Activated CD4-positive, alpha-beta T cell treated with anti-CD3 and anti-CD28 coated beads for 36 hours (primary cell): Measurements from ENCODE around the gene ALK. TPM values are rescaled to one million over a fixed set of nuclear protein-coding genes. Genes with fewer than 3 reads are reported as not detected.

ENCODE experiments used
- ATAC-seq: fragments of 200-7000 bp; cut with Tn5 transposase; one replicate; pipeline ENCODE4 v1.10.0; 2021; ENCODE audit warnings: mild to moderate bottlenecking, moderate library complexity
- CTCF ChIA-PET: fragments of 350-600 bp; sonication (Branson Sonifier 250); formaldehyde crosslinking; loops from one replicate; lab custom pipeline; 2021; ENCODE audit warnings: antibody characterized with exemption; lab: Charles Lee
- POLR2A ChIA-PET: fragments of 350-600 bp; sonication (Branson Sonifier 250); formaldehyde crosslinking; loops from one replicate; lab custom pipeline; 2021; ENCODE audit warnings: antibody characterized with exemption, inconsistent platforms; lab: Charles Lee
- DNase-seq: peaks from one replicate; pipeline ENCODE4 v3.0.0-alpha.2; 2020
- H3K27ac Mint-ChIP-seq: one replicate; pipeline ENCODE4 v1.8.0; 2021; ENCODE audit warnings: mixed read lengths
- H3K27me3 Mint-ChIP-seq: one replicate; pipeline ENCODE4 v1.8.0; 2021; ENCODE audit warnings: mixed read lengths
- H3K36me3 Mint-ChIP-seq: one replicate; pipeline ENCODE4 v1.8.0; 2021; ENCODE audit warnings: low read depth, mixed read lengths
- H3K4me1 Mint-ChIP-seq: one replicate; pipeline ENCODE4 v1.8.0; 2021; ENCODE audit warnings: mixed read lengths
- H3K4me3 Mint-ChIP-seq: one replicate; pipeline ENCODE4 v1.8.0; 2021; ENCODE audit warnings: mild to moderate bottlenecking, moderate library complexity, mixed read lengths
- H3K9me3 Mint-ChIP-seq: one replicate; pipeline ENCODE4 v1.8.0; 2021; ENCODE audit warnings: low read depth, mixed read lengths
- intact Hi-C, 2 experiments: fragments of 100-400 bp; cut with DNase I in 1 of 2; cut with micrococcal nuclease in 1 of 2; formaldehyde crosslinking; loops; one replicate each; pipeline versions ENCODE4 v1.14.2 to v1.15.1; 2022 to 2024; cut with DNase I, micrococcal nuclease
- total RNA-seq, 2 experiments: library from RNA; stranded (reverse); gene quantifications; one replicate each; pipeline ENCODE4 v1.2.3, GENCODE V29; 2021

The ALK gene
- total RNA-seq, 2 experiments from 2014 or later = not detected

- DNase-seq (no peak), ATAC-seq (no peak)
- ChIA-PET POLR2A (no interaction called here), CTCF (interaction anchor here (0.5 to 2.0 kb wide), 4 partner anchors 9 to 128 kb away, joined by 3 to 5 read pairs (median 3); no protein-coding TSS in a partner anchor)
- intact Hi-C loops = no loop called here
- Mint-ChIP-seq H3K4me3 (no peak overlapping the region), H3K4me1 (no peaks in the 10 kb centered on the region), H3K27ac (no peak overlapping the region), H3K36me3 (no peaks in the 10 kb centered on the region), H3K27me3 (peaks cover 23% of the 10 kb centered on the region), H3K9me3 (no peaks in the 10 kb centered on the region)
Observed at GRCh38 chr2:29370581-29371125, 550.7 kb downstream of the ALK start.

GRCh38 chr2:29370173-29370572 is 551.2 kb downstream of the ALK start:
- Mint-ChIP-seq H3K9me3 (no peaks in the 10 kb centered on the region), H3K36me3 (no peaks in the 10 kb centered on the region), H3K4me3 (no peak overlapping the region), H3K4me1 (no peaks in the 10 kb centered on the region), H3K27me3 (peaks cover 23% of the 10 kb centered on the region), H3K27ac (no peak overlapping the region)
- intact Hi-C loops = no loop called here
- ATAC-seq (no peak), DNase-seq (no peak)
- ChIA-PET CTCF (interaction anchor here (0.5 to 2.0 kb wide), 4 partner anchors 9 to 128 kb away, joined by 3 to 5 read pairs (median 3); no protein-coding TSS in a partner anchor), POLR2A (no interaction called here)

GRCh38 chr2:29368659-29369040 is 552.7 kb downstream of the ALK start:
- H3K27me3 Mint-ChIP-seq = peaks cover 26% of the 10 kb centered on the region
- no peaks in the 10 kb centered on the region for H3K4me1 Mint-ChIP-seq
- no peaks in the 10 kb centered on the region for H3K36me3 Mint-ChIP-seq
- H3K27ac Mint-ChIP-seq = no peak overlapping the region
- H3K4me3 Mint-ChIP-seq = no peak overlapping the region
- DNase-seq (no peak), ATAC-seq (no peak)
- no peaks in the 10 kb centered on the region for H3K9me3 Mint-ChIP-seq
- ChIA-PET CTCF (no interaction called here), POLR2A (no interaction called here)
- intact Hi-C loops = no loop called here

DNA sequence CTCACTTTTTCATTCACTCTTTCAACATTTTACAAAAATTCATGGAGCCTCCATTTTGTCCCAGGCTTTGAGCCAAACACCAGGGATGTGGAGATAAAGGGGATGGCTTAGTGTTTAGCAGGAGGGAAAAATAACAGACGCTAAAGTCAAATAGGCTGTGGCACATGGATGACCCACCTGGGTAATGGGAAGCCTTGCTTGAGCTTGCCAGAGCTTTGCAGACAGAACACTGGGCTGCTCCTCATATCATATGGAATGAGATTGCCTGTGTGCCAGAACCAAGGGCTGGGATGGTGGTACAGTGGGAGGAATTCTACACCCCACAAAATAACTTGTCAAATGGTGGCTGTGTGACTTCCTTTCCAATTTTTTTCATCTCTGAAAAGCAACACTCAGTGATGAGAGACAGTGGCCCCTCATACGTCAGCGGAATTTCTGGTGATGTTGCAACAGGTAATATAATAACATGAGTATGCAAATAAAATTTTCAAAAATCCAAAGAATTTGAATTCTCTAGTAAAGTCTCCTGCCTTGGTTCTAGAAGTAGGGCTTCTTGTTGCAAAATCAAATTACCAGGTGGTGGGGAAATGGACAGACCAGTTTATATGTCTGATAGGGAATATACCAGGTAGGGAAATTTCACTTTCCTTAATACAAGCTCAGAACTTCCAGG is 553.3 kb downstream of the ALK start:
- POLR2A ChIA-PET = no interaction called here
- peaks cover 29% of the 10 kb centered on the region for H3K27me3 Mint-ChIP-seq
- ATAC-seq = no peak

DNA sequence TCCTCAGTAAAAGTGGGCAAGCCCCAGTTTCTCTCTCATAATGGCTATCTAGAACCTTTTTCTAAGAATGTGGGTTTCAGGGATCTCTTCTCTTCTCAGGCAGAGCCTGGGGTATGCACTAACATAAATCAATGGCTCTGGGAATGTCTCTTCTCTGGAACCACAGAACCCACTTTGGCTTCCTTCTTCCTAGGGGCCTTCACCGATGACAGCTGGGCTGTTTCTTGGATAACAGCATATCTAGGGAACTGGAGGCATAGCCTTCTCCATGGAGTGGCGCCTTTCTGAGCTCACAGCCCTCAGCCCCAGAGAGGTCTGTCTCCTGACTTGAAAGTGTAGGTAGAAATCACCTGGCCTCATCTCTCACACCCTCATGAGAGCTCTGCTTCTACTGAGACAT is 558.3 kb downstream of the ALK start:
- POLR2A ChIA-PET = no interaction called here
- Mint-ChIP-seq H3K4me3 (no peak overlapping the region), H3K9me3 (no peaks in the 10 kb centered on the region), H3K36me3 (no peaks in the 10 kb centered on the region), H3K4me1 (no peaks in the 10 kb centered on the region), H3K27ac (no peak overlapping the region), H3K27me3 (peaks cover 29% of the 10 kb centered on the region)
- ATAC-seq (no peak), DNase-seq (no peak)
- CTCF ChIA-PET = no interaction called here
- intact Hi-C loops = no loop called here

More for the DNA sequence above, 553.3 kb downstream of the ALK start:
- Mint-ChIP-seq H3K27ac (no peak overlapping the region), H3K36me3 (no peaks in the 10 kb centered on the region), H3K9me3 (no peaks in the 10 kb centered on the region), H3K4me1 (no peaks in the 10 kb centered on the region), H3K4me3 (no peak overlapping the region)
- no peak for DNase-seq
- intact Hi-C loops = no loop called here
- CTCF ChIA-PET = no interaction called here

DNA sequence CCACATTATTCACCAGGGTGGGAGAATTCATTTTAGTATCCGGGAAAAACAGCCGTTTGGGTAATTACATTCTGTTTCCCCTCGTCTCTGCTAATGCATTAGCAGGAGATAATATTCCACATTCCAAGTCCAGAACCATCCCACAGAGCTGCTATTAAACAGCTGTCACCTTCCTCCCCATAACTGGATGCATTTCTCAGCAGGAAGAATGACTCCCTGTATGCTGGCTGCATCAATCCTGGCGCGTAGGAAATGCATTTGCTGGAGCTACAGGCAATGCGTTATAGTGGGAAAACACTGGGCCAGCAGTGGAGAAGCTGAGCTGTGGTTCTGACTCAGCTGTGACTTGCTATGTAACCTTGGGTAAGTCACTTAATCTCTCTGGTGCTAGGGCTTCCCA is 560.2 kb downstream of the ALK start:
- ChIA-PET CTCF (interaction anchor here (1.7 kb wide), 1 partner anchor 13 kb away, joined by 3 read pairs; no protein-coding TSS in a partner anchor), POLR2A (no interaction called here)
- no peak overlapping the region for H3K4me3 Mint-ChIP-seq
- peaks cover 23% of the 10 kb centered on the region for H3K27me3 Mint-ChIP-seq
- H3K4me1 Mint-ChIP-seq = no peaks in the 10 kb centered on the region
- H3K27ac Mint-ChIP-seq = no peak overlapping the region
- no peaks in the 10 kb centered on the region for H3K36me3 Mint-ChIP-seq
- no peak for ATAC-seq
- intact Hi-C loops = no loop called here
- H3K9me3 Mint-ChIP-seq = no peaks in the 10 kb centered on the region
- DNase-seq = no peak

DNA sequence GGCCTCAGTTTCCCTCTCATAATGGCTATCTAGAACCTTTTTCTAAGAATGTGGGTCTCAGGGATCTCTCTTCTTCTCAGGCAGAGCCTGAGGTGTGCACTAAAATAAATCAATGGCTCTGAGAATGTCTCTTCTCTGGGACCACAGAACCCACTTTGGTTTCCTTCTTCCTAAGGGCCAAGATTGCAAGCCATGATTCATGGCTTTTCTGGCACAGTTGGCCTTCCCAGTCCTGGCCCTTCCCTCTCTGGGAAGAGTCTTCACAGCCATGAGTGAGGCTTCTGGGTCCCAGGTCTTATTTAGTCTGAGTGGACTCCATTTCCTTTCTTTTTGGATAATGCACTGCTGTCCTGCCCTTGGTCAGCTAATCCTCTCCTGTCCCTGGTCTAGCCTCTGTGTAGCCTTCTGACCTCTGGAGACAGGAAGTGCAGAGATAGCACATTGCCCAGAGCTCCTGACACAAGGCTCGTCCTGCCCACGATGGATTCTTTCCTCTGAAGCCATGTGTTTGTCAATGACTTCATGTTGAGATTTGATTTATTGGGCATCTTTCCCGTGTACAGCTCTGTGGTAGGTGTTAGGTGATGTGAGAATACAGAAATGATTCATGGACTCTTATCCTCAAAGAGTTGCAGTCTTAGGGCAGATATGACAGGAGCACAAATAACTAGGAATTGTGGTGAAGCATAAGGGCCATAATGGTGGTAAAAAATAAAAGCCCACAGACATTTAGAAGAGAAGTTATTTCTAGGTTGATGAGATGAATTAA is 561.2 kb downstream of the ALK start:
- intact Hi-C loops = no loop called here
- POLR2A ChIA-PET = no interaction called here
- no peak overlapping the region for H3K4me3 Mint-ChIP-seq

DNA sequence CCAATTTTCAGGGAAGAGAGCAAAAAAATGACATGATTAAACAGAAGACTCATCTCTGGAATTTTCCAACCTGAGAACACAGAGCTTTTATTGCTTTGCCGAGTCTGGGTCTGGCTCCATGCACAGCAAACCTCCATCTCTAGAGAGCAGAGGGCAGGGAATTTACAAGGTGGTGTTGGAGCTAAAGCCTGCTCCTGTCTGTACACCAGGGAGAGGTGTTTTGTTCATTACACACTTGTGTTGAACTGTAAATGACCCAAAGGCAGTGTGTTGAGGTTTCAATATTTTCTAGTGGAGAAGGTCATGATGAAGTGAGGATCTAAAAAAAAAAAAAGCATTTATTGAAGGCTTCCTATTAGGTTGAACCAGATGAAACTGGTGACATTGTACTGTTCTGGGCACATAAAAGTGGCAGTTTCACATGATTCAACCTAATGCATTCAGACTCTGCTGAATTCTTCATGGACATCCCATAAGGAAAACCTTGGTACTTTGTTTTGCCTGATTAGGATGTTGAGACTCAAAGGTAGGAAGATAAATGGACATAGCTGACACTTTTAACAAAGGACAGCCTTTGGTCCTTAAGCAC is 567.9 kb downstream of the ALK start:
- Mint-ChIP-seq H3K27me3 (peaks cover 2% of the 10 kb centered on the region), H3K27ac (no peak overlapping the region), H3K9me3 (no peaks in the 10 kb centered on the region), H3K4me3 (no peak overlapping the region), H3K36me3 (no peaks in the 10 kb centered on the region), H3K4me1 (no peaks in the 10 kb centered on the region)
- DNase-seq (no peak), ATAC-seq (no peak)
- CTCF ChIA-PET = interaction anchor here (1.7 kb wide), 1 partner anchor 45 kb away, joined by 3 read pairs; no protein-coding TSS in a partner anchor
- intact Hi-C loops = no loop called here
- POLR2A ChIA-PET = no interaction called here

More for the DNA sequence above, 561.2 kb downstream of the ALK start:
- ATAC-seq (no peak), DNase-seq (no peak)
- H3K27ac Mint-ChIP-seq = no peak overlapping the region
- H3K4me1 Mint-ChIP-seq = no peaks in the 10 kb centered on the region
- peaks cover 23% of the 10 kb centered on the region for H3K27me3 Mint-ChIP-seq
- H3K9me3 Mint-ChIP-seq = no peaks in the 10 kb centered on the region
- H3K36me3 Mint-ChIP-seq = no peaks in the 10 kb centered on the region
- CTCF ChIA-PET = interaction anchor here (1.7 kb wide), 1 partner anchor 12 kb away, joined by 3 read pairs; no protein-coding TSS in a partner anchor

- Mint-ChIP-seq H3K27ac (no peak overlapping the region), H3K9me3 (no peaks in the 10 kb centered on the region), H3K27me3 (peaks cover 3% of the 10 kb centered on the region), H3K36me3 (no peaks in the 10 kb centered on the region), H3K4me3 (no peak overlapping the region), H3K4me1 (no peaks in the 10 kb centered on the region)
- ChIA-PET CTCF (interaction anchor here (1.7 kb wide), 1 partner anchor 44 kb away, joined by 3 read pairs; no protein-coding TSS in a partner anchor), POLR2A (no interaction called here)
- DNase-seq (no peak), ATAC-seq (no peak)
- intact Hi-C loops = no loop called here
Observed at GRCh38 chr2:29351916-29352591, 569.3 kb downstream of the ALK start.

GRCh38 chr2:29351248-29351647 is 570.1 kb downstream of the ALK start:
- no peak overlapping the region for H3K27ac Mint-ChIP-seq
- no peak overlapping the region for H3K4me3 Mint-ChIP-seq
- ATAC-seq (no peak), DNase-seq (no peak)
- intact Hi-C loops = no loop called here
- ChIA-PET POLR2A (no interaction called here), CTCF (interaction anchor here (0.7 kb wide), 1 partner anchor 573 kb away, joined by 4 read pairs; no protein-coding TSS in a partner anchor)
- no peaks in the 10 kb centered on the region for H3K36me3 Mint-ChIP-seq
- peaks cover 3% of the 10 kb centered on the region for H3K27me3 Mint-ChIP-seq
- no peaks in the 10 kb centered on the region for H3K9me3 Mint-ChIP-seq
- no peaks in the 10 kb centered on the region for H3K4me1 Mint-ChIP-seq
